GM19023 (cell line): ENCODE results near the gene TMEM198.
A peak's percentile ranks its signal among the peaks of the same experiment; 100 is the strongest.

Experiments
- ATAC-seq: cut with Tn5 transposase; IDR thresholded peaks from one replicate; pipeline ENCODE4 v1.9.1; 2021; ENCODE audit warnings: mild to moderate bottlenecking, moderate library complexity; ENCODE audit not compliant: unreplicated experiment

The TMEM198 gene

DNA sequence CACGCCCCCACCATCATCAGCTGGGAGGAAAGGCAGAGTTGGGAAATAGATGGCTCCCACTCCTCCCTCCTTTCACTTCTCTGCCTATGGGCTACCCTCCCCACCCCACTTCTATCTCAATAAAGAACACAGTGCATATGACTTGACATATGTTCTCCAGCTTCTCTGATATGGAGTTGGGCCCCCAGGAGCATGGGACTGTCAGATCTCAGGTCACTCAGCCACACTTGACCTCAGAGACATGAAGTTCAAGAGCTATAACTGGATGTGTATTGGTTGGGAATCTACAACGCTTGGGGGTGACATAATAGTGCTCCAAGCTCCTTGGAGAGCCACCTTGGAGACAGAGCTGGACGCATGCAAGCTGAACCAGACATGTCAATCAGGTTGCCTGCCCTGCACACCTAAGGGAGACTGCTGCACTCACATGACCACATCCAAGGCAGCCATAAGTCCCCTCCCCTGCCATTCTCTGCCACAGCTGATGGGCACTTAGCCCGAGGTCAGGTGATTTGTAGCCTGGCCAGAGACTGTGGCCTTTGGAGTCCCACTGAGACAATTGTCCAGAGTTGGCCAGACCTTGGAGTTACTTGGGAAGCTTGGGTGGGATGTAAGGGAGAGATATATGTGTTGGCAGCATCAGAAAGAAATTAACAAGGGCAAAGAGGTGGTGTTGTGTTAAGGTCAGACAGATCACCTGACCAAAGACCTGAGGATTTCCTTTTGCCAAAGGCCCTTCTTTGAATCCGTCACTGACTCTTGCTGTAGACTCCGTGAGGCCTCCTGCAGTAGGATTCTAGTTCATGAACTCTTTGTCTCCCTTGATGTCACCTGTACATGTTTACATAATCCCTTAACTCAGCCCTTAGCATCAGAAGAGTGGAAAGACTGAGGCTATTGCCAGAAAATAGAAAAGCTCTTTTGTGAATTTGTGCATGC is 32.0 kb downstream of the TMEM198 start:
- no peak for ATAC-seq

DNA sequence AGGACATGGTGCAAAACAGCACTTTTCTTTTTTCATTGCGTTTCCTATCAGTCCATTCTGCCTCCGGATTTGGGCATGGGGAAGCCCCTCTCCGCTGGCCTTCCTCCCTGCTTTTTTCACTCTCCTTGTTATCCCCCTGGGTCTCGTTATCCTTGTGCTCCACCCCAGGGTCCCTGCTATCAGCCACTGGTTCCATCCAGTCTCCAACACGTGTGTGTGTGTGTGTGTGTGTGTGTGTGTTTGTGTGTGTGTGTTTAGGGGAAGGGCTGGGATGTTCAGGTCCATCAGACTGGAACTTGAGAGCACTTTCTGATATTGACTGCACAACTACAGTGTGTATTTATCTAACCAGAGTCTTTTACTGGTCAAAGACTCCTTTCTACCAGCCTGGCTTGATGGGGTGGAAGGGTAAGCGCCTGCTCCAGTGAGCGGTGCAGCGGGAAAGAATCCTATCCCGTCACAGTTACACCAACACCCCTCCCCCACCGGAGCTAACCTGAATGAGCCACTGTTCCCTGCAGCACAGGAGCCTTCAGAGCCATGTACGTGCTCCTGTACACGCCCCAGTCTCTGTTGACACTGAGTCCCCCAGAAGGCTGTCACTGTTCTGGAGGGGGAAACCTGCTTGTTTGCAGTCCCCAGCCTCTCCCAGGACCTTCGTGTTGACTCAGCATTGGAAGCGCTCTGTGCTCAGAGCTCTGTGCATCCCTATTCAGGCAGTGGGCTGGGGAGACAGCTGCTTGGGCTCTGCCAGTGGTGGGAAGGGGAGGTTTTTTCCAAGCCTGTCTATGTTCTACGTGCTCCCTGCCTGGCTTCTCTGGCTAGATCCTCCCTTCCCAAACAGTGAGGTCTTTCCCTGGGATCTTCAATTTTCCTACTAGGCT is 32.9 kb downstream of the TMEM198 start:
- no peak for ATAC-seq

DNA sequence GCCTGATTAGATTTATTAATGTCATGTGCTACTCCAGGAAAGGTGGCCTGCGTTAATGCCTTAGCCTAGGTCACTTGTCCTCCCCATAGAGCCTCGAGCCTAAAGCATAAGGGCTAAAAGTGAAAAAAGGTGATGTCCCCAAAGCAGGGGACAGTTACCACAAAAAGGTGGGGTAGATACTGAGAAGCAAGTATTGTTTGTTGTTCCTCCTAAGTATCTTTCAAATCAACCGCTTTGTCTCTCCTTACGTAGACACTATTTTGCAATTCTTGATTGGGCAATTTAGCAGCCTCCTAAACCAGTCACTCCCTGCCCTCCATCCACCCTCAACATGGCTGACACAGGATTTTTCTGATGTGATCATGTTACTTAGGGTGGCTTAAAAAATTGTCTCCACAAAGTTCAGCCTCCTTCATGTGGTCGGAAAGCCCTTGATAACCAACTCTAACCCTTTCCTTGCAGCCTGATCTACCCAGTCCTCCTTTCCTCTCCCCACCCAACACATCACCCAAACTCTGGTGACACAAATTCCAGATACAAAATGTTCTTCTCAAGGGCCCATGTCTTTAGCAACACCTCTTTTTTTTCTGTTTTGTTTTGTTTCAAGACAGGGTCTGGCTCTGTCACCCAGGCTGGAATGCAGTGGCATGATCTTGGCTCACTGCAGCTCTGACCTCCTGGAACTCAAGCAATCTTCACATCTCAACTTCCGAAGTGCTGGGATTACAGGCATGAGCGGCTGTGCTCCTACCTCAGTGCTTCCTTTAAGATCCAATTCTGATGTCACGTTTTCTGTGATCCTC is 35.2 kb downstream of the TMEM198 start:
- no peak for ATAC-seq

DNA sequence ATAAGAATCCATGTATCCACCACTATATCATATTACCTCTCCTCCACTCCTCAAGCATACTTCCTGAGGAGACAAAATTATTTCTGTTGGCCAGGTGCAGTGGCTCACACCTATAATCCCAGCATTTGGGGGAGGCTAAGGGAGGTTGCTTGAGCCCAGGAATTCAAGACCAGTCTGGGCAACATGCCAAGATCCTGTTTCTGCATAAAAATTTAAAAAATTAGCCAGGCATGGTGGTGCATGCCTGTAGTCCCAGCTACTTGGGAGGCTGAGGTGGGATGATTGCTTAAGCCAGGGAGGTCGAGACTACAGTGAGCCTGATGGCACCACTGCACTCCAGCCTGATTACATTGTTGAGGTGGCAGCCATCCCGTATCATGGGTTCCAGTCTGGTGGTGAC is 37.5 kb downstream of the TMEM198 start:
- no peak for ATAC-seq

DNA sequence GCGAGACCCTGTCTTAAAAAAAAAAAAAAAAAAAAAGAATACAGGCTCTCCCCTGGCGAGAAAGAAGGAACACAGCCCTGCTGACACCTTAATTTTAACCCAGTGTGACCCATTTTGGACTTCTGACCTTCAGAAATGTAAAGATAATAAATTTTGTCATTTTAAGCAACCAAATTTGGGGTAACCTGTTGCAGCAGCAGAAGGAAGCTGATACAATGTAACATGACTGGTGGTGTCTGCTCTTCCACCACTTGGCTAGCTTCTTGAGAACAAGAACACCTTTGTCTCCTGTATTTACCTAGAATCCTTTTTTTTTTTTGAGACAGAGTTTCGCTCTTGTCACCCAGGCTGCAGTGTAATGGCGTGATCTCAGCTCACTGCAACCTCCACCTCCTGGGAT is 47.3 kb downstream of the TMEM198 start:
- ATAC-seq = no peak

DNA sequence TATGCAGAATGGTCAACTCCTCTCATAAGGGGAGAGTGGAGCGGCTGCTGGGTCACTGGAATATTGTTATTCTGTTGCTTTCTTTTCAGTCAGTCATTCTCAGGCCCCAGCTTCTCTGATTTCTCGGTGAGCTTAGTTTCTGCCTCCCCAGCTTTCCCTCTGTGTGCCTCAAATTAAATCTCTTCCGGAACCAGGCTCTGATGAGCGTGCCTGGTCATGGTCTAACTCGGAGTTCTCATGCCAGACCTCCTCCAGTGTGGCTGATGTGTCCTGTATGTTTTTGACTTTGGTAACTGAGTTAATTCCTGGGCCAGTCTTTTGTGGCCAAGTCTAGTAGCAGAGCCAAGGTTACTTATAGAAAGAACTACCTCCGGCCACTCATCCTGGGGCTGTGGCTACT is 48.9 kb downstream of the TMEM198 start:
- ATAC-seq = no peak

DNA sequence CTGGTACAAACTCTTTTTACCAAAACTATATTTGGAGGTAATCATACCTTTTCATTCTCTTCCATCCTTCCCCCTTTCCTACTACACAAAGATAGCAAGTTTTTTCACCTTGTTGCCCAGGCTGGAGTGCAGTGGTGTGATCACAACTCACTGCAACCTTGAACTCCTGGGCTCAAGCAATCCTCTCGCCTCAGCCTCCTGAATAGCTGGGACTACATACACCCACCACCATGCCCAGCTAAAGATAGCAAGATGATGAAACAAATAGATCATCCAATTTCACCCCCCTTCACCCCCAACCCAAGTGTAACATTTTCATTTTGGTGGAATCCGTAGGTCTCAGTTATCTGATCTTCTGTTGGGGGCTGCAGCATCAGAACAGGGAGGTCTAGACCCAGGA is 49.3 kb downstream of the TMEM198 start:
- ATAC-seq = no peak

DNA sequence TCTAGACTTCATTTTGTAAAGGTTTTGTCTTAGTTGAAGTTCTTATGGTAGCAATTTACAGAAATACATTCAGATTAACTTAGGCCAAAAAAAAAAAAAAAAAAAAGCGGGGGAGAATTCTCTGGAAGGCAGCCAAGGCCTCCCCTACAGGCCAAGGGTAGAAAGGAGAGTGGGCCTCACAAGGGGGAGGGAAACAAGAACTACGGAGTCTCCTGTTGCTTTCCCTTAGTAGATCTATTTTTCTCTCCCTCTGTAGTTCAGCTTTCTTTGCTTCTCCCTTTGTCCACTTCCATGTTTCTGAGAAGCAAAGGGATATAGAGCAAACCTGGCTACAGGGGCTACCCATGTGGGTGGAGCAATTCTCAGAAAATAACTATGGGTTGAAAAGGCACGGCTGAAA is 51.4 kb downstream of the TMEM198 start:
- ATAC-seq = no peak

DNA sequence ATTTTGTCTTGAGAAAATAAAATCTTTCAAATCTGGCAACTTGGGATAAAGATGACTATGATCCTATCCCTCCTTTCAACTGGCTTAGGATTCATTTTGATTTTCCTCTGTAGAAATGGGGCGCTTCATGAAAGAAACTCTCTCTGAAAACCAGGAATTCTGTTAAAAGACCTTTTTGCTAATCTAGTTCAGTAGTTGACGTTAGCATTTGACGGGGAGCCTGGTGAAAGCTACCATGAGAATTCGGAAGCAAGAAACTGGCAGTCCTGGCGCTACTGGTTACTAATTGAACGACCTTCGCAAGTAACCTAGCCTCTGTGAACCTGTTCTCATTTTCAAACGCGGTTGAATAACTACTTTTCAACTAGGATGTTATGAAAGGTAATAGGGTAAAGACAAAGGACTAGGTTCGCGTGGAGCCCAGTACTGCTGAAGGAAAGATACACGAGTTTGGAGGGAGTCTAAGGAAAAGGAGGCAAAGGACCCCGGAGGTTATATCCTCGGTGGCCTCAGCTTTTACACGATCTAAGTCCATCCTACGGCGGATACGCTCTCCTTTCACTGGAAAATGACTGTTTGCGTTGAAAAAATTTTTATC is 53.2 kb downstream of the TMEM198 start:
- ATAC-seq = no peak

DNA sequence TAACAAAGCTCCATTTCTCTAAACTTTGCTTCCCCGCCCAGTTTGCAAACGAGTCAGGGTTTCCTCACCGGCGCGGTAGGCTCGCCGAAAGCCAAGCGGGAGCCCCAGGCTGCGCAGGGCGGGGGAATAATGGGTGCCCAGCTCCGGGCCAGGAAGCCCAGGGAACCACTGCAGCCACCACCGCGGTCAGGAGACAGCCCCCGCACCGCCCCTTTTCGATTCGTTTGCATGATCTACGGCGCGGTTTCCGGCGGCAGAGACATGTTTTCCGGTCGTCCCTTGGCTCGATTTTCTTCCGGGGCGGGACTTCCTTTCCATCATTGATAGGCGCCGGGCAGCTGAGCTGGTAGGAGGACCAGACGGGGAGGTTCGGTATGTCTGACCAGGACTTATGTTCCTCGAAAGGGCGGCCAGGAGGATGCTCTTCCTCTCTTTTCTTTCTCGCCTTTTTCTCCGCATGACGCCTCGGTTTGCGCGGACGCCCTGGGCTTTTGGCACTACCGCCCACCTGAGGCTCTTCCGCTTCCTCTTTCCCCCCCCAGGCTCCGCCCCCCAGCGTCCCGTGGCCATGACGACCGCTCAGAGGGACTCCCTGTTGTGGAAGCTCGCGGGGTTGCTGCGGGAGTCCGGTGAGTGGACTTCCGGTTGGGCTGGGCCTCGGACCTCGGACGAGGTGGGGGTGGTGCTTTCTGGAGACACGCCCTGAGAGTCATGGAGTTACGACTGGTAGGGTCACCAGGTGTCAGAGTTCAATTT is 53.9 kb downstream of the TMEM198 start, which contains the start of gene STK11IP:
TSS of gene STK11IP (plus strand) at position 306 of the 756 bp plus-strand sequence. CDS start at position 569, 263 bp downstream.
- peak; percentile 93 for ATAC-seq

DNA sequence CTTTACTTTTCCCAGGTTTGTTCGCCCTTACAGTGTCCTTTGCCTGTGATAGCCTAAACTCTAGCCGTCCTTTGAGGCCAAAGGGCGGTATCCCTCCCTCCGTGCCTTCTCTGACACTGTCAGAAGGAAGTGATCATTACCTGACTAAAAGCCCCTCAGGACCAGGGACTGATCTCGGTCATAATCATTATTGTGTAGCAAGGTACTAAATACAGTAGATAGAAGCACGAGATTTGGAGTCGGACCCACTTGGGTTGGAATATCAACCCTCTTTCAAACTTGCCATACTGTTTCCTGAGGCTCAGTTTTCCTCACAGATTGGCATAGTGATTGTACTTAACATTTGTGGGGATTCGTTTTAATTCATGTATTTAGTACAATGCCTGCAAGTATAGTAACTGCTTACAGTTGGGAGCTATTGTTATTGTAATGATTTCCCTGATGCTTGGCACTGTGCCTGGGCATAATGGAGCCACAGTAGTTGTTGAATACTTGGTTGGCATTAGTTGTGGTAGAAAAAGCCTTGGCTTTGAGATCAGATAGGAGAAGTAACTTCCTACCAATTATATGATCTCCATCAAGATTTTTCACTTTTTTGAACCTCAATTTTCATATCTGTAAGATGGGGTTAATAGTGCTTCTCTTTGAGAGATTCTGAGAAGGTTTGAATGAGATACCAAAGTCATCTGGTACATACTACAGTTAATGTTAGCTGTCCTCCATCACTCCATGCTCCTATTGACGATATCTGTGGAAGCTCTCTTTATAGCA is 54.7 kb downstream of the TMEM198 start:
- no peak for ATAC-seq
